PFSK-1 (cell line): ENCODE data around the gene DIPK1A.

ENCODE experiments used
- FOXP2 ChIP-seq: optimal IDR thresholded peaks from 2 replicates; pipeline ENCODE3; 2011; ENCODE audit warnings: borderline replicate concordance, control low read depth, inconsistent platforms; ENCODE audit not compliant: insufficient read depth; ENCODE audit errors: extremely low read length, extremely low read depth
- POLR2AphosphoS5 ChIP-seq: IDR thresholded peaks from 2 replicates; pipeline ENCODE4 v1.6.1; 2012; ENCODE audit warnings: low read depth, mild to moderate bottlenecking, control low read depth, low read length, moderate library complexity
- SIN3A ChIP-seq: IDR thresholded peaks from 2 replicates; pipeline ENCODE4 v1.6.1; 2012; ENCODE audit warnings: mild to moderate bottlenecking, low read length, moderate library complexity, borderline replicate concordance; ENCODE audit not compliant: insufficient read depth
- TAF1 ChIP-seq: IDR thresholded peaks from 2 replicates; pipeline ENCODE4 v1.6.1; 2012; ENCODE audit warnings: low read length, control low read depth, borderline replicate concordance; ENCODE audit not compliant: insufficient read depth
- TF ChIP-seq, protein P1 (sequence below), 2 experiments: IDR thresholded peaks; 2 replicates each; pipeline versions ENCODE4 v1.6.1 to v1.8.0; 2011 to 2012; ENCODE audit warnings: low read depth in 2 of 2, low read length in 2 of 2, control low read depth in 1 of 2, inconsistent platforms in 1 of 2, mild to moderate bottlenecking in 1 of 2, moderate library complexity in 1 of 2; ENCODE audit not compliant: insufficient read depth in 1 of 2

The DIPK1A gene

GRCh38 chr1:92817137-92817697 is 144.0 kb downstream of the DIPK1A start:
- TF ChIP-seq TAF1 (no peak), POLR2AphosphoS5 (no peak), SIN3A (no peak), FOXP2 (no peak)
- TF ChIP-seq, protein P1, sequence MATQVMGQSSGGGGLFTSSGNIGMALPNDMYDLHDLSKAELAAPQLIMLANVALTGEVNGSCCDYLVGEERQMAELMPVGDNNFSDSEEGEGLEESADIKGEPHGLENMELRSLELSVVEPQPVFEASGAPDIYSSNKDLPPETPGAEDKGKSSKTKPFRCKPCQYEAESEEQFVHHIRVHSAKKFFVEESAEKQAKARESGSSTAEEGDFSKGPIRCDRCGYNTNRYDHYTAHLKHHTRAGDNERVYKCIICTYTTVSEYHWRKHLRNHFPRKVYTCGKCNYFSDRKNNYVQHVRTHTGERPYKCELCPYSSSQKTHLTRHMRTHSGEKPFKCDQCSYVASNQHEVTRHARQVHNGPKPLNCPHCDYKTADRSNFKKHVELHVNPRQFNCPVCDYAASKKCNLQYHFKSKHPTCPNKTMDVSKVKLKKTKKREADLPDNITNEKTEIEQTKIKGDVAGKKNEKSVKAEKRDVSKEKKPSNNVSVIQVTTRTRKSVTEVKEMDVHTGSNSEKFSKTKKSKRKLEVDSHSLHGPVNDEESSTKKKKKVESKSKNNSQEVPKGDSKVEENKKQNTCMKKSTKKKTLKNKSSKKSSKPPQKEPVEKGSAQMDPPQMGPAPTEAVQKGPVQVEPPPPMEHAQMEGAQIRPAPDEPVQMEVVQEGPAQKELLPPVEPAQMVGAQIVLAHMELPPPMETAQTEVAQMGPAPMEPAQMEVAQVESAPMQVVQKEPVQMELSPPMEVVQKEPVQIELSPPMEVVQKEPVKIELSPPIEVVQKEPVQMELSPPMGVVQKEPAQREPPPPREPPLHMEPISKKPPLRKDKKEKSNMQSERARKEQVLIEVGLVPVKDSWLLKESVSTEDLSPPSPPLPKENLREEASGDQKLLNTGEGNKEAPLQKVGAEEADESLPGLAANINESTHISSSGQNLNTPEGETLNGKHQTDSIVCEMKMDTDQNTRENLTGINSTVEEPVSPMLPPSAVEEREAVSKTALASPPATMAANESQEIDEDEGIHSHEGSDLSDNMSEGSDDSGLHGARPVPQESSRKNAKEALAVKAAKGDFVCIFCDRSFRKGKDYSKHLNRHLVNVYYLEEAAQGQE (IDR thresholded peaks at IDR 0.05; ENCODE audit: insufficient read depth in 1 of 2, low read depth in 2 of 2, low read length in 2 of 2) = no peak

DNA sequence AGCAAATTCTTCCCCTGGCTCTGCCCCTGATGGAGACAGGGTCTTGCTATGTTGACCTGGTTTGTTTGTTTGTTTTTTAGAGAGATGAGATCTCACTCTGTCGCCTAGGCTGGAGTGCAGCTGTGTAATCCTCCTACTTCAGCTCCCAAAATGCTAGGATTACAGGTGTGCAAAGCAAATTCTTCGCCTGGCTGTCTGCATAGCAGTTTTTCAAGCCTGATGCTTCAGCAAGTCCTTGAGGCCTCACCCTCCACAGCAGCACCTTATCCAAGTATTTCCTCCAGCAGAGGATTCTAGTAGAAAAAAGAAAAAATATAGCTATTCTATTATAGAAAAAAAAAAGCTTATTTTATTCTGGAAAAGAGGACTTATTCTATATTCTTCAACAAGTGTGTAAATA is 144.5 kb downstream of the DIPK1A start:
- TF ChIP-seq SIN3A = no peak
- no peak for TF ChIP-seq FOXP2

DNA sequence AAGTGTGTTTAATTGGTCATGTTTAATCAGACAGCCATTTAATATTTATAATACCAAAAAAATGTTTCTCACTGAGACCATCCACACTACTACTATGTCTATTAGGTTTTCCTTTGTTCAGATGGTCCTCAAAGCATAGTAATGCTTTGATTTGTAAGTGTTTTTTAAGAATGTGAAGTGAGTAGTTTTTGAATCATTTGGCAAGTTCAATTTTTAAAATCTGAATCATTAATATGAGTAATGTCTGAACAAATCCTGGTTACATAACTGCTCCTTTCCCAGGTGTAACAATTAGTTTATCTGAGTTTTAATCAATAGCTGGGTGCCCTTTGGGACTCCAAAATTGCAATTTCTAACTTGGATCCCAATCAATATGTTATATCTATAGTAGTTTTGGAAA is 152.9 kb downstream of the DIPK1A start:
- TF ChIP-seq POLR2AphosphoS5 (no peak), FOXP2 (no peak), SIN3A (no peak), TAF1 (no peak)
- TF ChIP-seq, protein P1 (IDR thresholded peaks at IDR 0.05; ENCODE audit: insufficient read depth in 1 of 2, low read depth in 2 of 2, low read length in 2 of 2) = no peak

DNA sequence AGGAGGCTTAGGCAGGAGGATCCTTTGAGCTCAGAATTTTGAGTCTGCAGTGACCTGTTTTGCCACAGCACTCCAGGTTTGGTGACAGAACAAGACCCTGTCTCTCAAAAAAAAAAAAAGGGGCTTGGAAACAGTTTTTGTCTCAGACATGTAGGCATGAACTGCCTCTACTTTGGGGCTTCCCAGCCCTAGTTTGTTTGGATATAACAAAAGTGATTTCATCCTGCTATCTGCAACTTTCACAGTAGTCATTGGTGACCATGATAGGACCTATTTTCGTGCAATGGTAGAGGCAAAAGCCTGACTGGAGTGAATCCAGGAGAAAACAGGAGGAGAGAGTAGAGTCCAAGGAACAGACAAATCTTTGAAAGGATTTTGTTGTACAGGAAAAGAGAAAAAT is 156.0 kb downstream of the DIPK1A start:
- TF ChIP-seq TAF1 (no peak), SIN3A (no peak), POLR2AphosphoS5 (no peak), FOXP2 (no peak)
- TF ChIP-seq, protein P1 (IDR thresholded peaks at IDR 0.05; ENCODE audit: insufficient read depth in 1 of 2, low read depth in 2 of 2, low read length in 2 of 2) = no peak

- TF ChIP-seq TAF1 = no peak
- TF ChIP-seq, protein P1 (IDR thresholded peaks at IDR 0.05; ENCODE audit: insufficient read depth in 1 of 2, low read depth in 2 of 2, low read length in 2 of 2) = no peak
Measured at GRCh38 chr1:92804721-92805201, 156.5 kb downstream of the DIPK1A start.
